H1 (cell line): ENCODE results near the gene ATP23. TPM values are rescaled to one million over a fixed set of nuclear protein-coding genes. Genes with fewer than 3 reads are reported as not detected.

Experiments
- ATF2 ChIP-seq: IDR thresholded peaks from 2 replicates; pipeline ENCODE4 v1.6.1; 2012; ENCODE audit warnings: low read length, inconsistent platforms
- CREB1 ChIP-seq: IDR thresholded peaks from 2 replicates; pipeline ENCODE4 v1.6.1; 2012; ENCODE audit warnings: inconsistent platforms
- HDAC6 ChIP-seq: IDR thresholded peaks from one replicate; pipeline ENCODE4 v1.7.1; 2012; ENCODE audit warnings: low read depth, mild to moderate bottlenecking, inconsistent platforms, low read length, moderate library complexity
- SP4 ChIP-seq: IDR thresholded peaks from 2 replicates; pipeline ENCODE4 v1.6.1; 2012; ENCODE audit warnings: low read length, inconsistent platforms
- TEAD4 ChIP-seq: IDR thresholded peaks from 2 replicates; pipeline ENCODE4 v1.6.1; 2012; ENCODE audit warnings: low read depth, low read length, inconsistent platforms, mixed read lengths
- polyA plus RNA-seq, 7 experiments: library from polyadenylated mRNA; depleted of rRNA in 3 of 7; stranded (reverse) in 5 of 7; unstranded in 2 of 7; fragments of >200 nt in 5 of 7; fragments of 200-250 nt in 2 of 7; gene quantifications; 1 replicate in 5 of 7; 2 replicates in 1 of 7; 4 replicates in 1 of 7; pipeline versions ENCODE4 v1.2.1 to v1.2.3, GENCODE V29; 2011 to 2013; ENCODE audit warnings: missing spikeins in 2 of 7, mixed read lengths in 2 of 7
- total RNA-seq: library from RNA; stranded (reverse); fragmentation: NEBNext Ultra II Directional; extraction: Animal tissue kit (Norgen Biotek cat#: 25700); gene quantifications from 2 replicates; pipeline ENCODE4 v1.2.1, GENCODE V29; 2021

Gene ATP23
- total and polyA plus RNA-seq, 2 of the 8 experiments (the other 6 are each of a cell fraction or from before 2014, with no cell fraction given) = 10.2 to 13.5 TPM

GRCh38 chr12:57984629-57985151 is 43.3 kb downstream of the ATP23 start (continued):
- TF ChIP-seq ATF2 (no peak), HDAC6 (no peak), CREB1 (no peak), TEAD4 (no peak), SP4 (no peak)
